BE2C (cell line): Measurements from ENCODE around the gene SERPINB13. TPM values are rescaled to one million over a fixed set of nuclear protein-coding genes. Genes with fewer than 3 reads are reported as not detected.

Source experiments
- DNase-seq: peaks from one replicate; pipeline ENCODE4 v3.0.0-alpha.2; 2020
- H3K27me3 ChIP-seq: fragments of 250-450 bp; sonication (Bioruptor Pico); 2 replicates; pipeline ENCODE4 v1.5.1; 2020; ENCODE audit warnings: mild to moderate bottlenecking
- H3K36me3 ChIP-seq: fragments of 250-450 bp; sonication (Bioruptor Pico); 2 replicates; pipeline ENCODE4 v1.5.1; 2020; ENCODE audit warnings: mild to moderate bottlenecking
- H3K4me1 ChIP-seq: fragments of 250-450 bp; sonication (Bioruptor Pico); 2 replicates; pipeline ENCODE4 v1.5.1; 2020
- H3K4me3 ChIP-seq: 2 replicates; pipeline ENCODE4 v1.5.1; 2011; ENCODE audit warnings: low read depth, low read length
- H3K9me3 ChIP-seq: fragments of 250-450 bp; sonication (Bioruptor Pico); 2 replicates; pipeline ENCODE4 v1.5.1; 2020
- CTCF ChIP-seq: IDR thresholded peaks from 2 replicates; pipeline ENCODE4 v1.5.1; 2012; ENCODE audit warnings: mild to moderate bottlenecking, low read depth, low read length
- polyA plus RNA-seq: library from polyadenylated mRNA; unstranded; fragments of >200 nt; gene quantifications from one replicate; pipeline ENCODE4 v1.2.1, GENCODE V29; 2012; ENCODE audit warnings: low read depth, missing spikeins; ENCODE audit not compliant: insufficient read length, insufficient read depth

SERPINB13 gene
- not detected for polyA plus RNA-seq

GRCh38 chr18:63586966-63587365 is at the start of gene SERPINB13:
SERPINB13 (plus strand) TSS chr18:63587343; CDS start chr18:63588668, 1,325 bp downstream.
- TF ChIP-seq CTCF, result no peak
- DNase-seq, result no peak
- no peaks in the 10 kb centered on the region for H3K9me3 ChIP-seq
- no peaks in the 10 kb centered on the region for H3K36me3 ChIP-seq
- no peaks in the 10 kb centered on the region for H3K4me1 ChIP-seq
- no peak within 1 kb of the TSS for H3K4me3 ChIP-seq
- H3K27me3 ChIP-seq, result no peaks in the 10 kb centered on the region

GRCh38 chr18:63539904-63540510 is 47.1 kb upstream of the SERPINB13 start:
- no peaks in the 10 kb centered on the region for H3K9me3 ChIP-seq
- H3K4me1 ChIP-seq, result no peaks in the 10 kb centered on the region
- no peak for TF ChIP-seq CTCF
- no peaks in the 10 kb centered on the region for H3K27me3 ChIP-seq
- no peak for DNase-seq
- no peak overlapping the region for H3K4me3 ChIP-seq
- no peaks in the 10 kb centered on the region for H3K36me3 ChIP-seq

GRCh38 chr18:63542069-63542468 is 45.1 kb upstream of the SERPINB13 start, which contains the start of gene SERPINB12:
SERPINB12 (plus strand) TSS chr18:63542369; CDS start chr18:63556160, 13,791 bp downstream.
- Histone ChIP-seq H3K9me3 (no peaks in the 10 kb centered on the region), H3K4me1 (no peaks in the 10 kb centered on the region), H3K27me3 (no peaks in the 10 kb centered on the region), H3K36me3 (no peaks in the 10 kb centered on the region), H3K4me3 (no peak within 1 kb of the TSS)
- no peak for DNase-seq
- TF ChIP-seq CTCF, result no peak

- no peak for DNase-seq
- no peaks in the 10 kb centered on the region for H3K9me3 ChIP-seq
- H3K4me3 ChIP-seq, result no peak overlapping the region
- no peaks in the 10 kb centered on the region for H3K27me3 ChIP-seq
- no peaks in the 10 kb centered on the region for H3K36me3 ChIP-seq
- no peaks in the 10 kb centered on the region for H3K4me1 ChIP-seq
- no peak for TF ChIP-seq CTCF
Measured at GRCh38 chr18:63544017-63544416, 43.1 kb upstream of the SERPINB13 start.

- no peak for TF ChIP-seq CTCF
- H3K36me3 ChIP-seq, result no peaks in the 10 kb centered on the region
- H3K9me3 ChIP-seq, result no peaks in the 10 kb centered on the region
- H3K4me1 ChIP-seq, result no peaks in the 10 kb centered on the region
- H3K27me3 ChIP-seq, result no peaks in the 10 kb centered on the region
- H3K4me3 ChIP-seq, result no peak overlapping the region
- DNase-seq, result no peak
Measured at GRCh38 chr18:63545000-63545399, 42.1 kb upstream of the SERPINB13 start.

- H3K4me3 ChIP-seq, result no peak overlapping the region
- no peak for DNase-seq
- H3K4me1 ChIP-seq, result no peaks in the 10 kb centered on the region
- H3K27me3 ChIP-seq, result no peaks in the 10 kb centered on the region
- no peak for TF ChIP-seq CTCF
- H3K36me3 ChIP-seq, result no peaks in the 10 kb centered on the region
- H3K9me3 ChIP-seq, result no peaks in the 10 kb centered on the region
Measured at GRCh38 chr18:63550068-63550467, 37.1 kb upstream of the SERPINB13 start.
